IgD-negative memory B cell (primary cell): Measurements from ENCODE around the gene POGZ. TPM values are rescaled to one million over a fixed set of nuclear protein-coding genes. Genes with fewer than 3 reads are reported as not detected.
"Not testable (repeated sequence)": the region's sequence is repeated elsewhere in the genome, so short reads cannot be mapped to it uniquely, and the experiment has no call there.

ENCODE experiments used
- H3K27ac Mint-ChIP-seq, 3 donors: one replicate each; pipeline ENCODE4 v1.8.0; 2020 to 2022; ENCODE audit warnings: mild to moderate bottlenecking in 3 of 3, mixed read lengths in 3 of 3, moderate library complexity in 1 of 3
- H3K27me3 Mint-ChIP-seq: one replicate; pipeline ENCODE4 v1.8.0; 2021; ENCODE audit warnings: mixed read lengths
- H3K36me3 Mint-ChIP-seq: one replicate; pipeline ENCODE4 v1.8.0; 2020; ENCODE audit warnings: mild to moderate bottlenecking, mixed read lengths
- H3K4me1 Mint-ChIP-seq, 3 donors: one replicate each; pipeline ENCODE4 v1.8.0; 2020 to 2022; ENCODE audit warnings: mixed read lengths in 3 of 3, mild to moderate bottlenecking in 1 of 3
- H3K4me3 Mint-ChIP-seq, 4 donors: one replicate each; pipeline ENCODE4 v1.8.0; 2020 to 2022; ENCODE audit warnings: mild to moderate bottlenecking in 4 of 4, mixed read lengths in 4 of 4, moderate library complexity in 3 of 4
- H3K9me3 Mint-ChIP-seq, 3 donors: one replicate each; pipeline ENCODE4 v1.8.0; 2020 to 2021; ENCODE audit warnings: mixed read lengths in 3 of 3, mild to moderate bottlenecking in 1 of 3
- polyA plus RNA-seq: library from polyadenylated mRNA; unstranded; fragments of 300-500 nt; fragmentation: Illumina TruSeq; gene quantifications from one replicate; pipeline ENCODE4 v1.2.3, GENCODE V29; 2021

Gene POGZ
- polyA plus RNA-seq, 1 donor from 2014 or later, result 9.4 TPM

- H3K4me3 Mint-ChIP-seq, result peak overlapping the region; percentile 85 to 95 (median 89)
- H3K27me3 Mint-ChIP-seq, result peaks cover 2% of the 10 kb centered on the region
- peak overlapping the region; percentile 92 to 96 (median 92) for H3K27ac Mint-ChIP-seq
- H3K4me1 Mint-ChIP-seq, result peaks cover 19 to 23% (median 19%) of the 10 kb centered on the region in 3 donors
- H3K36me3 Mint-ChIP-seq, result peaks cover 6% of the 10 kb centered on the region
- H3K9me3 Mint-ChIP-seq, result no peaks in the 10 kb centered on the region
Observed at GRCh38 chr1:151458802-151459330, 428 bp downstream of the POGZ start.

GRCh38 chr1:151457911-151458801 is 1.1 kb downstream of the POGZ start:
- H3K9me3 Mint-ChIP-seq, result no peaks in the 10 kb centered on the region

GRCh38 chr1:151455966-151456365 is 3.3 kb downstream of the POGZ start:
- peak overlapping the region in 3 of 4 donors; percentile 30 to 67 (median 41) for H3K4me3 Mint-ChIP-seq
- no peaks in the 10 kb centered on the region for H3K27me3 Mint-ChIP-seq
- H3K27ac Mint-ChIP-seq, result peak overlapping the region; percentile 23 to 87 (median 64)
- H3K36me3 Mint-ChIP-seq, result peaks cover 2% of the 10 kb centered on the region
- H3K4me1 Mint-ChIP-seq, result peaks cover 22 to 31% (median 23%) of the 10 kb centered on the region in 3 donors
- no peaks in the 10 kb centered on the region for H3K9me3 Mint-ChIP-seq

More at GRCh38 chr1:151457911-151458801, 1.1 kb downstream of the POGZ start:
- peak overlapping the region; percentile 87 to 96 (median 94) for H3K4me3 Mint-ChIP-seq
- H3K36me3 Mint-ChIP-seq, result peaks cover 6% of the 10 kb centered on the region
- peaks cover 2% of the 10 kb centered on the region for H3K27me3 Mint-ChIP-seq
- peaks cover 19 to 30% (median 22%) of the 10 kb centered on the region in 3 donors for H3K4me1 Mint-ChIP-seq
- peak overlapping the region; percentile 87 to 99 (median 96) for H3K27ac Mint-ChIP-seq

- peaks cover 3% of the 10 kb centered on the region for H3K36me3 Mint-ChIP-seq
- peak overlapping the region; percentile 30 to 71 (median 64) for H3K27ac Mint-ChIP-seq
- H3K4me1 Mint-ChIP-seq, result peaks cover 21 to 35% (median 24%) of the 10 kb centered on the region in 3 donors
- H3K9me3 Mint-ChIP-seq, result no peaks in the 10 kb centered on the region
- H3K4me3 Mint-ChIP-seq, result peak overlapping the region in 2 of 4 donors; percentile 5 to 67
- H3K27me3 Mint-ChIP-seq, result no peaks in the 10 kb centered on the region
Observed at GRCh38 chr1:151455231-151455630, 4.1 kb downstream of the POGZ start.

GRCh38 chr1:151447696-151448095 is 11.6 kb downstream of the POGZ start:
- peaks cover 4% of the 10 kb centered on the region for H3K36me3 Mint-ChIP-seq
- no peaks in the 10 kb centered on the region for H3K9me3 Mint-ChIP-seq
- H3K27me3 Mint-ChIP-seq, result no peaks in the 10 kb centered on the region
- H3K27ac Mint-ChIP-seq, result peak overlapping the region in 1 of 3 donors; percentile 2
- H3K4me1 Mint-ChIP-seq, result peaks cover 30 to 40% (median 37%) of the 10 kb centered on the region in 3 donors
- no peak overlapping the region for H3K4me3 Mint-ChIP-seq

- peak overlapping the region in 2 of 3 donors; percentile 51 to 74 for H3K27ac Mint-ChIP-seq
- no peak overlapping the region for H3K4me3 Mint-ChIP-seq
- peaks cover 40 to 47% (median 41%) of the 10 kb centered on the region in 3 donors for H3K4me1 Mint-ChIP-seq
- peaks cover 5% of the 10 kb centered on the region for H3K36me3 Mint-ChIP-seq
- no peaks in the 10 kb centered on the region for H3K27me3 Mint-ChIP-seq
- no peaks in the 10 kb centered on the region for H3K9me3 Mint-ChIP-seq
Observed at GRCh38 chr1:151444783-151445177, 14.5 kb downstream of the POGZ start.

- H3K27ac Mint-ChIP-seq, result peak overlapping the region in 1 of 3 donors; percentile 51
- H3K36me3 Mint-ChIP-seq, result peaks cover 3% of the 10 kb centered on the region
Observed at GRCh38 chr1:151443846-151444782, 15.2 kb downstream of the POGZ start.

GRCh38 chr1:151437396-151437795 is 21.9 kb downstream of the POGZ start:
- not testable (repeated sequence) for H3K27me3 Mint-ChIP-seq, H3K27ac Mint-ChIP-seq, H3K36me3 Mint-ChIP-seq, H3K9me3 Mint-ChIP-seq
- Mint-ChIP-seq H3K4me3 (peak overlapping the region in 1 of 4 donors; percentile 39), H3K4me1 (peaks cover 20 to 32% (median 31%) of the 10 kb centered on the region in 3 donors)

More at GRCh38 chr1:151443846-151444782, 15.2 kb downstream of the POGZ start:
- no peaks in the 10 kb centered on the region for H3K27me3 Mint-ChIP-seq
- H3K4me3 Mint-ChIP-seq, result no peak overlapping the region
- no peaks in the 10 kb centered on the region for H3K9me3 Mint-ChIP-seq
- H3K4me1 Mint-ChIP-seq, result peaks cover 39 to 52% (median 44%) of the 10 kb centered on the region in 3 donors

GRCh38 chr1:151436985-151437384 is 22.3 kb downstream of the POGZ start:
- Mint-ChIP-seq H3K36me3 (peaks cover 3% of the 10 kb centered on the region), H3K27ac (peak overlapping the region in 2 of 3 donors; percentile 39 to 58), H3K4me3 (no peak overlapping the region), H3K9me3 (no peaks in the 10 kb centered on the region), H3K27me3 (no peaks in the 10 kb centered on the region), H3K4me1 (peaks cover 23 to 32% (median 30%) of the 10 kb centered on the region in 3 donors)

- H3K4me3 Mint-ChIP-seq, result no peak overlapping the region
Observed at GRCh38 chr1:151435174-151435573, 24.1 kb downstream of the POGZ start.

GRCh38 chr1:151433827-151434226 is 25.5 kb downstream of the POGZ start:
- H3K27me3 Mint-ChIP-seq, H3K9me3 Mint-ChIP-seq, H3K36me3 Mint-ChIP-seq, H3K4me3 Mint-ChIP-seq, H3K27ac Mint-ChIP-seq: not testable (repeated sequence)
- peaks cover 11 to 16% (median 12%) of the 10 kb centered on the region in 3 donors for H3K4me1 Mint-ChIP-seq

More at GRCh38 chr1:151435174-151435573, 24.1 kb downstream of the POGZ start:
- Mint-ChIP-seq H3K27me3 (no peaks in the 10 kb centered on the region), H3K4me1 (peaks cover 17 to 21% (median 21%) of the 10 kb centered on the region in 3 donors), H3K27ac (peak overlapping the region in 2 of 3 donors; percentile 23 to 88), H3K36me3 (no peaks in the 10 kb centered on the region), H3K9me3 (no peaks in the 10 kb centered on the region)

- peaks cover 0 to 4% (median 1%) of the 10 kb centered on the region in 3 donors for H3K4me1 Mint-ChIP-seq
- no peaks in the 10 kb centered on the region for H3K27me3 Mint-ChIP-seq
- H3K27ac Mint-ChIP-seq, result peak overlapping the region in 1 of 3 donors; percentile 80
- H3K36me3 Mint-ChIP-seq, result peaks cover 2% of the 10 kb centered on the region
- H3K9me3 Mint-ChIP-seq, result no peaks in the 10 kb centered on the region
- H3K4me3 Mint-ChIP-seq, result no peak overlapping the region
Observed at GRCh38 chr1:151428068-151428467, 31.2 kb downstream of the POGZ start.

- Mint-ChIP-seq H3K4me1 (no peaks in the 10 kb centered on the region), H3K36me3 (peaks cover 2% of the 10 kb centered on the region), H3K4me3 (no peak overlapping the region), H3K27ac (no peak overlapping the region), H3K27me3 (no peaks in the 10 kb centered on the region), H3K9me3 (no peaks in the 10 kb centered on the region)
Observed at GRCh38 chr1:151425103-151425502, 34.2 kb downstream of the POGZ start.

- Mint-ChIP-seq H3K36me3 (peaks cover 4% of the 10 kb centered on the region), H3K4me1 (peaks cover 0 to 1% (median 1%) of the 10 kb centered on the region in 3 donors), H3K4me3 (no peak overlapping the region), H3K27ac (no peak overlapping the region), H3K27me3 (no peaks in the 10 kb centered on the region), H3K9me3 (no peaks in the 10 kb centered on the region)
Observed at GRCh38 chr1:151419819-151420218, 39.5 kb downstream of the POGZ start.
